ENCODE results near the gene KCNC4.

Gene KCNC4

DNA sequence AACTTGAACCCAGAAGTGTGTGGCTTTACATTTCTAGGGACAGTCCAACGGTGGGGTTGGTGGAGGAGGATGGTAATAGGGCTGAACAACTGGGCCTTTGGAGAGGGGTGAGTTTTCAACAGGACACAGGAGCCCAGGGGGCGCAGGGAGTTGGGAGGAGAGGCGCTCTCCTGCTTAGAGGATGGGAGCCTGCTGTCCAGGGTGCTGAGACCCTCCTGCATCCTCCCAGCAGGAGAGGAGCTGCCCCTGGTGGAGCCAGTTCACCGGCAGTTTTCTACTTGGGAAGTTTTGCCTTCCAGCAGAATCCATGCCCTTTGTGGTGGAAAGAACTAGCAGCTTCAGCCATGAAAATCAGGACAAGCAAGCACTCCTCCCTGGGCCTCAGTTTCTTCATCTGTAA, 8.6 kb downstream of the KCNC4 start:
- peak; percentile 82 for TF ChIP-seq REST (IDR thresholded peaks at IDR 0.05; ENCODE audit: low read depth)
- TF ChIP-seq CEBPB (IDR thresholded peaks at IDR 0.05): no peak

DNA sequence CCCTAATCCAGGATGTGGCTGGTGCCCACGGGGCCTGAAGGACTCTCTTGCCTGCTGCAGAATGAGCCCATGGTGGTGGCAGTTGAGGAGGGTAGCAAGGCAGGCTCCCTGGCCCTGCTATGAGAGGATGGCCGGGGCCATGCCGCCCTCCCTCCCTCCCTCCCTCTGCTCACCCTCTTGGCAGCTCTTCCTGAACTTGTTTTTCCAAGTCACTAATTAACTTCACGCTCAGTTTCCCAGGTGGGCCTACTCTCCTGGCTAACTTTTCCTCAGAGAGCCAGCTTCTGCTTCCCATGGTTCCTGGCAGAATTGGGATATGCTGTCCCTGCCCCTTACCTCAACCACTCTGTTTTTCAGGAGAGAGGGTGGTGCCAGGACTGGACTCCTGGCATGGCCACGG, 10.2 kb downstream of the KCNC4 start:
- TF ChIP-seq TEAD4 (IDR thresholded peaks at IDR 0.05) (no peak), EP300 (IDR thresholded peaks at IDR 0.05; ENCODE audit: borderline replicate concordance) (no peak), NFIC (IDR thresholded peaks at IDR 0.05) (no peak), TAF1 (IDR thresholded peaks at IDR 0.05; ENCODE audit: low read depth) (no peak), YY1 (IDR thresholded peaks at IDR 0.05; ENCODE audit: low read depth) (no peak), TCF12 (IDR thresholded peaks at IDR 0.05; ENCODE audit: low read depth) (no peak), ZBTB7A (IDR thresholded peaks at IDR 0.05; ENCODE audit: low read depth) (no peak), CEBPB (IDR thresholded peaks at IDR 0.05) (no peak), MAX (IDR thresholded peaks at IDR 0.05) (no peak), RAD21 (IDR thresholded peaks at IDR 0.05; ENCODE audit: low read depth) (no peak)
- TF ChIP-seq, protein P1, sequence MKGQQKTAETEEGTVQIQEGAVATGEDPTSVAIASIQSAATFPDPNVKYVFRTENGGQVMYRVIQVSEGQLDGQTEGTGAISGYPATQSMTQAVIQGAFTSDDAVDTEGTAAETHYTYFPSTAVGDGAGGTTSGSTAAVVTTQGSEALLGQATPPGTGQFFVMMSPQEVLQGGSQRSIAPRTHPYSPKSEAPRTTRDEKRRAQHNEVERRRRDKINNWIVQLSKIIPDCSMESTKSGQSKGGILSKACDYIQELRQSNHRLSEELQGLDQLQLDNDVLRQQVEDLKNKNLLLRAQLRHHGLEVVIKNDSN (IDR thresholded peaks at IDR 0.05): no peak

DNA sequence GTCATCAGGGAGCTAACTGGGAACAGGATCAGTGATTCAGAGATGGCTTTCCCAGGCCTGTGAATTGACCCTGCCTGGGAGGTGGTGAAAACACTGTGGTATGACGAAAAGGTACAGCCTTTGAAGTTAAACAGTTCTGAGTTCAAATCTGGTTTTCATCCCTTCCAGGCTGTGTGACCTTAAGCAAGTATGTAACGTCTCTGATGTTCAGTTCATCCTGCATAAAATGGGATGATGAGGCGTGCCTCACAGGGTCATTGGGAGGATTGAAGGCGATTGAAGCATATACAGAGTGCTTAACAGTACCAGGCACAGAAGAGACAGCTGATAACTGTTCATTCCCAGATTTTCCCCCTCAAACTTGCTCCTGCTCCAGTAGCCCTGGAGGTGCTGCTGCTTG, 11.0 kb downstream of the KCNC4 start:
- TF ChIP-seq TCF12 (IDR thresholded peaks at IDR 0.05; ENCODE audit: low read depth): no peak
- TF ChIP-seq, protein P1 (IDR thresholded peaks at IDR 0.05): no peak
- no peak for TF ChIP-seq YY1 (IDR thresholded peaks at IDR 0.05; ENCODE audit: low read depth)
- no peak for TF ChIP-seq MAX (IDR thresholded peaks at IDR 0.05)
- no peak for TF ChIP-seq ZBTB7A (IDR thresholded peaks at IDR 0.05; ENCODE audit: low read depth)

DNA sequence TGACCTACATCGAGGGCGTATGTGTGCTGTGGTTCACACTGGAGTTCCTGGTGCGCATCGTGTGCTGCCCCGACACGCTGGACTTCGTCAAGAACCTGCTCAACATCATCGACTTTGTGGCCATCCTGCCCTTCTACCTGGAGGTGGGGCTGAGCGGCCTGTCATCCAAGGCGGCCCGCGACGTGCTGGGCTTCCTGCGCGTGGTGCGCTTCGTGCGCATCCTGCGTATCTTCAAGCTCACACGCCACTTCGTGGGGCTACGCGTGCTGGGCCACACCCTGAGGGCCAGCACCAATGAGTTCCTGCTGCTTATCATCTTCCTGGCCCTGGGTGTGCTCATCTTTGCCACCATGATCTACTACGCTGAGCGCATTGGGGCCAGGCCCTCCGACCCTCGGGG, 13.0 kb downstream of the KCNC4 start:
- TF ChIP-seq CREB1 (IDR thresholded peaks at IDR 0.05; ENCODE audit: low read depth): no peak
- no peak for TF ChIP-seq REST (IDR thresholded peaks at IDR 0.05; ENCODE audit: low read depth)
- TF ChIP-seq RAD21 (IDR thresholded peaks at IDR 0.05; ENCODE audit: low read depth): no peak
- no peak for TF ChIP-seq TEAD4 (IDR thresholded peaks at IDR 0.05)
- no peak for TF ChIP-seq NFIC (IDR thresholded peaks at IDR 0.05)
- TF ChIP-seq FOXM1 (IDR thresholded peaks at IDR 0.05; ENCODE audit: borderline replicate concordance, low read depth): no peak
- no peak for TF ChIP-seq ZBTB7A (IDR thresholded peaks at IDR 0.05; ENCODE audit: low read depth)
- TF ChIP-seq EGR1 (IDR thresholded peaks at IDR 0.05): no peak
- no peak for TF ChIP-seq YY1 (IDR thresholded peaks at IDR 0.05; ENCODE audit: low read depth)
- no peak for TF ChIP-seq CEBPB (IDR thresholded peaks at IDR 0.05)
- TF ChIP-seq MAX (IDR thresholded peaks at IDR 0.05): no peak
- TF ChIP-seq, protein P1 (IDR thresholded peaks at IDR 0.05): no peak
- TF ChIP-seq TAF1 (IDR thresholded peaks at IDR 0.05; ENCODE audit: low read depth): no peak
- no peak for TF ChIP-seq TCF12 (IDR thresholded peaks at IDR 0.05; ENCODE audit: low read depth)
- TF ChIP-seq EP300 (IDR thresholded peaks at IDR 0.05; ENCODE audit: borderline replicate concordance): no peak

DNA sequence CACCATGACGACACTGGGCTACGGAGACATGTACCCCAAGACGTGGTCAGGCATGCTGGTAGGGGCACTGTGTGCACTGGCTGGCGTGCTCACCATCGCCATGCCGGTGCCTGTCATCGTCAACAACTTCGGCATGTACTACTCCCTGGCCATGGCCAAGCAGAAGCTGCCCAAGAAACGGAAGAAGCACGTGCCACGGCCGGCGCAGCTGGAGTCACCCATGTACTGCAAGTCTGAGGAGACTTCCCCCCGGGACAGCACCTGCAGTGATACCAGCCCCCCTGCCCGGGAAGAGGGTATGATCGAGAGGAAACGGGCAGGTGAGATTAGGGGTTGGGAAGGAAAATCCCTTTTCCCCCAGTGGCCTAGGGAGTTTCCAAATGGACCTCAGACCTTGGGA, 13.5 kb downstream of the KCNC4 start:
- no peak for TF ChIP-seq TEAD4 (IDR thresholded peaks at IDR 0.05)
- no peak for TF ChIP-seq EP300 (IDR thresholded peaks at IDR 0.05; ENCODE audit: borderline replicate concordance)
- TF ChIP-seq EGR1 (IDR thresholded peaks at IDR 0.05): no peak
- no peak for TF ChIP-seq RAD21 (IDR thresholded peaks at IDR 0.05; ENCODE audit: low read depth)
- TF ChIP-seq FOXM1 (IDR thresholded peaks at IDR 0.05; ENCODE audit: borderline replicate concordance, low read depth): no peak

- no peak for TF ChIP-seq TAF1 (IDR thresholded peaks at IDR 0.05; ENCODE audit: low read depth)
- peak; percentile 85 for TF ChIP-seq TEAD4 (IDR thresholded peaks at IDR 0.05)
Measured at GRCh38 chr1:110224240-110224995, 14.3 kb downstream of the KCNC4 start.

Measured in Ishikawa (cell line).